Bronchial epithelial cell (primary cell): ENCODE measurements around the gene NELFB. TPM values are rescaled to one million over a fixed set of nuclear protein-coding genes. Genes with fewer than 3 reads are reported as not detected.

Experiments
- DNase-seq: peaks from one replicate; pipeline ENCODE4 v3.0.0-alpha.2; 2010; ENCODE audit warnings: low read depth
- FAIRE-seq: peaks from 2 replicates; lab custom pipeline; 2011; peaks lifted over from hg19 to GRCh38; lab: Jason Lieb, UNC
- H3K27me3 ChIP-seq: 2 replicates; pipeline ENCODE4 v1.5.1; 2011; ENCODE audit warnings: low read length; ENCODE audit not compliant: control insufficient read depth, insufficient read depth
- H3K36me3 ChIP-seq: 2 replicates; pipeline ENCODE4 v1.5.1; 2011; ENCODE audit warnings: low read length; ENCODE audit not compliant: control insufficient read depth, insufficient read depth
- H3K4me3 ChIP-seq: 2 replicates; pipeline ENCODE4 v1.5.1; 2011; ENCODE audit warnings: mild to moderate bottlenecking, low read depth, low read length, control low read depth
- total RNA-seq: library from RNA; depleted of rRNA; stranded (reverse); fragments of >200 nt; gene quantifications from 2 replicates; pipeline ENCODE4 v1.2.1, GENCODE V29; 2014
- TF ChIP-seq, protein P1 (sequence below): IDR thresholded peaks from 2 replicates; pipeline ENCODE4 v1.5.1; 2011; ENCODE audit warnings: mild to moderate bottlenecking, moderate library complexity, low read length, control low read depth, inconsistent platforms; ENCODE audit not compliant: insufficient read depth, severe bottlenecking

The NELFB gene
- total RNA-seq, 1 donor from 2014 or later = 67.9 TPM

DNA sequence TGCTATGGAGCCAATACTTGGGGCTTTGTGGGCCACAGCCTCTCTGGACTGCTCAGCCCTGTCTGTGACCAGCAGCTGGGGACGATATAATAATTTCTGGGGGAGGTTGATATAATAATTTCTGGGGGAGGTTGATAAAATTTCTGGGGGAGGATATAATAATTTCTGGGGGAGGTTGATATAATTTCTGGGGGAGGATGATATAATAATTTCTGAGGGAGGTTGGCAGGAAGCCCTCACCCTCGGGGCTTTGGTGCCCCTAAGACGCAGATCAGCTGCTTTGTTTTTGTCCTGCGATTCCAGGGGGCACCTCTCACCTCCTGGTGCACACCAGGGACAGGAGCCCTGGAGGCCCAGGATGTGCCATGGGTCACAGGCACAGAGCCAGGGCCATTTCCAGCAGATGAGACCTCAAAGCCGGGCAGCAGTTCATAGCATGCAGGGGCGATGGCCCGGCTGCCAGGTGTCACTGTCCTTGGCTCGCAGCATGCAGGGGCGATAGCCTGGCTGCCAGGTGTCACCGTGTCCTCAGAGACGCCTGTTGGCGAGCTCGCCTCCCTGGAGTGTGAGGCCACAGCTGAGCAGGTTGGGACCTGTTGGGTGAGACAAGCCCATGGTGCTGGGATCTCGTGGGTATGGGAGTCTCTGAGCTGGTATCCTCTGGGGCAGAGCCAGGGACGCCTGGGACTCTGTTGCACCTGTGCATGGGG lies 18.6 kb downstream of the NELFB start:
- no peak overlapping the region for H3K4me3 ChIP-seq
- peaks cover 13% of the 10 kb centered on the region for H3K36me3 ChIP-seq
- FAIRE-seq (peak; percentile 70), DNase-seq (peak; percentile 73)
- H3K27me3 ChIP-seq = no peaks in the 10 kb centered on the region
- TF ChIP-seq, protein P1, sequence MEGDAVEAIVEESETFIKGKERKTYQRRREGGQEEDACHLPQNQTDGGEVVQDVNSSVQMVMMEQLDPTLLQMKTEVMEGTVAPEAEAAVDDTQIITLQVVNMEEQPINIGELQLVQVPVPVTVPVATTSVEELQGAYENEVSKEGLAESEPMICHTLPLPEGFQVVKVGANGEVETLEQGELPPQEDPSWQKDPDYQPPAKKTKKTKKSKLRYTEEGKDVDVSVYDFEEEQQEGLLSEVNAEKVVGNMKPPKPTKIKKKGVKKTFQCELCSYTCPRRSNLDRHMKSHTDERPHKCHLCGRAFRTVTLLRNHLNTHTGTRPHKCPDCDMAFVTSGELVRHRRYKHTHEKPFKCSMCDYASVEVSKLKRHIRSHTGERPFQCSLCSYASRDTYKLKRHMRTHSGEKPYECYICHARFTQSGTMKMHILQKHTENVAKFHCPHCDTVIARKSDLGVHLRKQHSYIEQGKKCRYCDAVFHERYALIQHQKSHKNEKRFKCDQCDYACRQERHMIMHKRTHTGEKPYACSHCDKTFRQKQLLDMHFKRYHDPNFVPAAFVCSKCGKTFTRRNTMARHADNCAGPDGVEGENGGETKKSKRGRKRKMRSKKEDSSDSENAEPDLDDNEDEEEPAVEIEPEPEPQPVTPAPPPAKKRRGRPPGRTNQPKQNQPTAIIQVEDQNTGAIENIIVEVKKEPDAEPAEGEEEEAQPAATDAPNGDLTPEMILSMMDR = no peak

DNA sequence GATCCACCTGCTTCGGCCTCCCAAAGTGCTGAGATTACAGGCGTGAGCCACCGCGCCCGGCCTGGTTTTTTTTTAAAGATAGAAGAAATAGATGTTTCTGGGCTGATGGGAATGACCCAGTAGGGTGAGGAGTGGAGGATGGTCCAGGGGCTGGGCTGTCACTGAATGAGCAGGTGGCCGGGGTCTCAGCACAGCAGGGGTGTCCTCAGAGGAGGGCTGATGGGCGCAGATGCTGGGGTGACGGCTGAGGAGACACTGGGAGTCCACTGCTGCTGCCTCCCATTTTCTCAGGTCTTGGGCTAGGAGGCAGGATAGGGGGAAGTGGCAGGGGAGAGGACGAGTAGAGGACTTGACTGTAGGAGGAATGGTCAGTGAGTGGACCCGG lies 20.1 kb downstream of the NELFB start:
- no peak overlapping the region for H3K4me3 ChIP-seq
- no peaks in the 10 kb centered on the region for H3K27me3 ChIP-seq
- TF ChIP-seq, protein P1 = no peak
- DNase-seq (no peak), FAIRE-seq (no peak)
- peaks cover 21% of the 10 kb centered on the region for H3K36me3 ChIP-seq

DNA sequence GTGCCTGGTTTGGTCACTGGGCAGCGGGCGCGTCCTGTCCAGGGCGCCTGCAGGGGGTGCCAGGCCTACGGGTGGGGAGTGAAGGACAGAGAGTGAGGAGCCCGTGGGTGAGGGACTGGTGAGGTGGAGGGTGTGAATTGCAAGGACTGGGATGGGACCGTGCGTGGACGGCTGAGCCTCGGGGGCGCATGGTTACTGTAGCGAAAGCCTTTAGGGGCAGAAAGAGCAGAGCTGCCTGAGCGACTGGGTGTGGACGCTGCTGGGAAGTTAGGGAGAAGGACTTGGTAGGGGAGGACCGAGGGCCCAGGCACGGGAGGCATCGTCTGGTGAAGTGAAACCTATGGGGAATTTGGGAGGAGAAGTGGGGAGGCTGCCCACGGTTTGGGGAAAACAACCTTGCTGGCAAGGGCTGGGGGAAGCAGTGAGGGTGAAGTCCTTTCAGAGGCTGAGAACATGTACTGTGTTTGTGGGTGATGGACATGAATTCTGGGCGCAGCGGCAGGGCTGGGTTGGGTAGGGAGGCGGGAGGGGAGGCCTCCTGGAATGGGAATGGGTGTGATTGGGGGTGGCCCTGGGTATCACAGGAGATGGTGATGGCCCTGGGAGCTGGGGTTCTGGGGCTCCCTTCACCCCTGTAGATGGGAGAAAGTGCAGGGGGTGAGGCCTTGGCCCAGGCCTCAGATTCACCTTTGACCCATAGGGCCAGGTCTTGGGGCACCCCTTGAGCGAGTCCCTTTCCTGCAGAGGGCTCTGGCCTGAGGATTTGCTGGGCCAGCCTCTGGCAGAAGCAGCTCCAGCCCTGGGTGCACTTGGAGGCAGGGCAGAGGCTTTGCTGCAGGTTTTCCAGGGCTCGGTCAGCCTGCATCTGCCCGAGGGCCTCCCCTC lies 20.7 kb downstream of the NELFB start:
- Histone ChIP-seq H3K27me3 (no peaks in the 10 kb centered on the region), H3K4me3 (no peak overlapping the region), H3K36me3 (peaks cover 23% of the 10 kb centered on the region)
- TF ChIP-seq, protein P1 = no peak
- FAIRE-seq (no peak), DNase-seq (no peak)

DNA sequence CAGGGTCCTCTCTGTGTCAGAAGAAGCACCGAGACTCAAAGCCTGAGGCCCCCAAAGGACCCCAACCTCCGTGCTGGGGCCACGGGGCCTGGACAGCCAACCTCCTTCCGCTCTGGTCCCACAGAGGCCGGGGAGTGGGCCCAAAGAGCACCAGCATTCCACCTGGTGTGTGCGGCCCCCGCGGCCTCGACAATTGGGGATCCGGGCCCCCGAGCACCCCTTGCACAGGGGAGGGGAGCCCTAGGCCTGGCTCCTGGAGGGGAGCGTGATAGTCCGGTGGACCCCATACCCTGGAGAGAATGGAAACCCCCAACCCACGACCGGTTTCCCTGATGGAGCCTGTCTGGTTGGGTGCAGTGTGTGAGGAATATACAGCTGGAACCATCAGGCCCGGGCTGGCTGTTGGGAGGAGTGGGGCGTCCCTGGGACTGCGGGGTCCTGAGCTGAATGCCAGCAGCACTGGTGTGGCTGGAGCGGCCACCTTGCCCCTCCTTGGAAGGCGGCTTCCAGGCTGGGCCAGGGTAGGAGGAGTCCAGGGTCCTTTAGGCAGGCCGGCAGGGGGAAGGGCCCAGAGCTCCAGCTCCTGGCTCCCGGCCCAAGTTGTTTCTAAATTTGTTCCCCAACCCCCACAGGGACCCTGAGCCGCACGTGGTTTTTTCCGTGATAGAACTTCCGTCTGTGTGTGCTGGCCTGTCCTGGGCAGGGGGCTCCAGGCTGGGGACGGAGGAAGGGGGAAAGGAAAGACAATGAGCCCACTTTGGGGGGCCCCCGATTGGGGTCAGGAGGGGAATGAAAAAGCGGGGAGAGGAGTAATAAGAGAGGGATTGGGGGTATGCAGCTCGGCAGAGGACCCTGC lies 21.6 kb downstream of the NELFB start:
- TF ChIP-seq, protein P1 = no peak

DNA sequence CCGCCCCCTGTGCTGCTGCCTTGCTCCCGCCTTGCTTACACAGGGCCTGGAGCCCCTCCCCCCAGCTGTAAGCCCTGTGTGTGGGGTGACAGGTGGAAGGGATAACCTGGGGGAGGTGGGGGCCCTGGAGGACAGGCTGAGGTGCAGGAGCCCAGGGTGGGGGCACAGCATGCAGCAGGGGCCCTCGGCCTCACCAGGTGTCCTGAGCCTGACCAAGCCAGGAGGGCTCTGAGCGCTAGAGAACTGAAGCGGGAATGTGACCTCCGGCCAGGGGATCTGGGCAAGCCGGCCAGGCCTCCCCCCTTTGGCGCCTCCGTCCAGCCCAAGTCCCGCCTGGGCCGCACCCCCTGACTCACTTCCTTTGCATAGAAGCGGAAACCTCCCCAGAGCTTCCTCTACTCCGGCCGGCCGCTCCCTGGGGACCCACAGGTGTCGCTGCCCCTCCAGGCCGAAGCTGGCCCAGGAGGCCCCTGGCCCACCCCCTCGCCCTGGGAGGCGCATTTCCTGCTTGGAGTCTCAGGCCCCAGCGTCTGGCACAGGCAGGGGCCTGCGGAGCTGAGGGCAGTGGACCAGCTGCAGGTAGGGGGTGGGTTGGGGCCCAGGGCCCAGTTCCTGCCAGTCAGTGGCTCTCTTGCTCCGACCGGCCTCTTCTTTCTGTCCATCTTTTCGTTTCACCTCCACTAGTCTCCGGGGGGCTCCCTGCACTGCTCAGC lies 22.4 kb downstream of the NELFB start, which contains the start of gene TOR4A:
TOR4A (plus strand) TSS at position 398 of the 713 bp plus-strand sequence. CDS start 964 bp downstream, outside the sequence.
- TF ChIP-seq, protein P1 = peak; percentile 45
- no peaks in the 10 kb centered on the region for H3K27me3 ChIP-seq
- DNase-seq (peak; percentile 69), FAIRE-seq (no peak)
- peak within 1 kb of the TSS; percentile 82 for H3K4me3 ChIP-seq
- peaks cover 22% of the 10 kb centered on the region for H3K36me3 ChIP-seq

More for the DNA sequence above, 21.6 kb downstream of the NELFB start:
- DNase-seq = no peak
- H3K36me3 ChIP-seq = peaks cover 21% of the 10 kb centered on the region
- FAIRE-seq = no peak
- H3K27me3 ChIP-seq = no peaks in the 10 kb centered on the region
- H3K4me3 ChIP-seq = peak overlapping the region; percentile 82
